Measurements from ENCODE around the gene NDOR1. TPM values are rescaled to one million over a fixed set of nuclear protein-coding genes. Genes with fewer than 3 reads are reported as not detected.

NDOR1 gene
- total RNA-seq, 2 donors from 2014 or later, result 17.1 to 22.7 TPM

DNA sequence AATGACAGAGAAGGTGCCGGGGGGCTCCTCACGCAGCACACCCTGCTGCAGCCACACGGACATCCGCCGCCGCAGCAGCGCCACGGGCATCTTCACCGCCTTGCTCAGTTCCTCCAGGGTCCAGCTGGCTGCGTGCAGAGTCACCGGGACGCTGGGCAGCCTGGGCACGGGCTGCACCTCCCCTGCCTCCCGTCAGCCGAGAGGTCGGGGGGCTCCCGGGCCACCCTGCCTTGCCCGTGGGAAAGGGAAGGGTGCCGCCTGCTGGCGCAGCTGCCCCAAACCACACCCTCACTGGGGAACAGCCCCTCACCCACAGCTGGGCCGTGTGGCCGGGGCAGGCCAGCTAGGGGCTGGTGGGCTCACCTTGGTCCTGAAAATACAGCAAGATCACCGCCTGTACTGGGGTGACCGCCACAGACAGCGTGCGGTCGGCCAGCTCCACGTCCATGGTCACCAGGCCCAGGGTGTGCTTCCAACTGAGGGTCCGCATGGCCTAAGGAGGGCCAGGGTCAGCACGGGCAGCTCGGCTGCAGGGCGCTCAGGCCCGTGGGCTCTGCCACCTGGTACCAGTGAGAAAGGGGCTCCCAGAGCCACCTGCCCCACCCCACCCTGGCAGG lies 30.0 kb upstream of the NDOR1 start:
- Histone ChIP-seq H3K9me3 (no peaks in the 10 kb centered on the region), H3K27me3 (no peaks in the 10 kb centered on the region), H3K4me1 (no peaks in the 10 kb centered on the region), H3K4me3 (no peak overlapping the region), H3K36me3 (replicated peaks in 1 of 2; ENCODE audit: insufficient read depth in 1 of 2, low read depth in 2 of 2) (peaks cover 11 to 13% of the 10 kb centered on the region in 2 donors), H3K27ac (no peak overlapping the region)
- intact Hi-C loops (cut with DNase I), result no loop called here
- WGBS, 2 donors, result 66% methylated on average over 33 of the region's 33 CpGs; no CpG with 5 or more reads in 1 of the 2 donors
- TF ChIP-seq, protein P1, sequence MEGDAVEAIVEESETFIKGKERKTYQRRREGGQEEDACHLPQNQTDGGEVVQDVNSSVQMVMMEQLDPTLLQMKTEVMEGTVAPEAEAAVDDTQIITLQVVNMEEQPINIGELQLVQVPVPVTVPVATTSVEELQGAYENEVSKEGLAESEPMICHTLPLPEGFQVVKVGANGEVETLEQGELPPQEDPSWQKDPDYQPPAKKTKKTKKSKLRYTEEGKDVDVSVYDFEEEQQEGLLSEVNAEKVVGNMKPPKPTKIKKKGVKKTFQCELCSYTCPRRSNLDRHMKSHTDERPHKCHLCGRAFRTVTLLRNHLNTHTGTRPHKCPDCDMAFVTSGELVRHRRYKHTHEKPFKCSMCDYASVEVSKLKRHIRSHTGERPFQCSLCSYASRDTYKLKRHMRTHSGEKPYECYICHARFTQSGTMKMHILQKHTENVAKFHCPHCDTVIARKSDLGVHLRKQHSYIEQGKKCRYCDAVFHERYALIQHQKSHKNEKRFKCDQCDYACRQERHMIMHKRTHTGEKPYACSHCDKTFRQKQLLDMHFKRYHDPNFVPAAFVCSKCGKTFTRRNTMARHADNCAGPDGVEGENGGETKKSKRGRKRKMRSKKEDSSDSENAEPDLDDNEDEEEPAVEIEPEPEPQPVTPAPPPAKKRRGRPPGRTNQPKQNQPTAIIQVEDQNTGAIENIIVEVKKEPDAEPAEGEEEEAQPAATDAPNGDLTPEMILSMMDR (IDR thresholded peaks at IDR 0.05), result peak in 1 of 7 experiments; percentile 7
- TF ChIP-seq POLR2A (IDR thresholded peaks at IDR 0.05), result no peak
- no peak for ATAC-seq
- DNase-seq, result no peak

DNA sequence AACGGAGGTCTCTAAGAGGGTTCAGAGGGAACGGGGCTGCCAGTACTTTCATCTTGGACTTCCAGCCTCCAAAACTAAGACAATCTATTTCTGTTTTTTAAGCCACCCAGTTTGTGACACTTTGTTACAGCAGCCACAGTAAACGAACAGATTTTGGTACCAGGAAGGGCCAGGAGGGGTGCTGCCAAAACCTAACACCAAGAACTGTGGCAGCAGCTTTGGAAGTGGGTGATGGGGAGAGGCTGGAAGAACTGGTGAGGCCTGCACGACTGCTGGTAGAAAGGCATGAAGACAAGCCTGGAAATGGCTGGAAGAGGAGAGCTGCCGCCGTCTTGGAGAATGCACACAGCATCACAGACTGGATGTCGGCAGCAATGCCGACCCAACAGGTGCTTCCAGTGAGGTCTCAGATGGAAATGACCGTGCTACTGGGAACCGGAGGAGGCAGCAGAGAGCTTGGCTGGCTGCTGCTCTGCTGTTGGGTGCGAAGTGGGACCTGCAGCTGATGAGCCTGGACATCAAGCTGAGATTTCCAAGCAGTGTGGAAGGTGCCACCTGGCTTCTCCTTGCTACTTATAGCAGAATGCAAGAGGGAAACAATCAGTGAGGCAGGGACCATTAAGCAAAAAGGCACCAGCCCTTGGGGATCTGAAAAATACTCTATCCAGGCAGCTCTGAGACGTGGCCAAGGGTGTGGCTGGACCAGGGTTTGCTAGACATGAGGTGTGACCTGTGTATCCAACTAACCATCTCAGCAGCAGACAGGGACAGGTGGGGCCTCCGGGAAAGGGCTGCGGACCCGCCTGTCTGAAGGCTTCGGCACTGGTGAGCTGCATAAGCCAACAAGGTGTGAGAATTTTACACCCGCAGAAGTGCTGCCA lies 29.0 kb upstream of the NDOR1 start:
- DNase-seq (peak in 3 of 4 donors; percentile 54 to 62 (median 54)), ATAC-seq (peak; percentile 55)
- no peak for TF ChIP-seq POLR2A (IDR thresholded peaks at IDR 0.05)
- TF ChIP-seq, protein P1 (IDR thresholded peaks at IDR 0.05), result peak; percentile 7 to 74 (median 57)
- no peak overlapping the region for H3K4me3 ChIP-seq
- intact Hi-C loops (cut with DNase I), result no loop called here
- H3K9me3 ChIP-seq, result no peaks in the 10 kb centered on the region
- H3K4me1 ChIP-seq, result no peaks in the 10 kb centered on the region
- WGBS, 2 donors, result 56 to 62% methylated on average over 13 to 17 of the region's 17 CpGs
- no peak overlapping the region for H3K27ac ChIP-seq
- H3K27me3 ChIP-seq, result no peaks in the 10 kb centered on the region
- H3K36me3 ChIP-seq (replicated peaks in 1 of 2; ENCODE audit: insufficient read depth in 1 of 2, low read depth in 2 of 2), result peaks cover 17 to 22% of the 10 kb centered on the region in 2 donors

DNA sequence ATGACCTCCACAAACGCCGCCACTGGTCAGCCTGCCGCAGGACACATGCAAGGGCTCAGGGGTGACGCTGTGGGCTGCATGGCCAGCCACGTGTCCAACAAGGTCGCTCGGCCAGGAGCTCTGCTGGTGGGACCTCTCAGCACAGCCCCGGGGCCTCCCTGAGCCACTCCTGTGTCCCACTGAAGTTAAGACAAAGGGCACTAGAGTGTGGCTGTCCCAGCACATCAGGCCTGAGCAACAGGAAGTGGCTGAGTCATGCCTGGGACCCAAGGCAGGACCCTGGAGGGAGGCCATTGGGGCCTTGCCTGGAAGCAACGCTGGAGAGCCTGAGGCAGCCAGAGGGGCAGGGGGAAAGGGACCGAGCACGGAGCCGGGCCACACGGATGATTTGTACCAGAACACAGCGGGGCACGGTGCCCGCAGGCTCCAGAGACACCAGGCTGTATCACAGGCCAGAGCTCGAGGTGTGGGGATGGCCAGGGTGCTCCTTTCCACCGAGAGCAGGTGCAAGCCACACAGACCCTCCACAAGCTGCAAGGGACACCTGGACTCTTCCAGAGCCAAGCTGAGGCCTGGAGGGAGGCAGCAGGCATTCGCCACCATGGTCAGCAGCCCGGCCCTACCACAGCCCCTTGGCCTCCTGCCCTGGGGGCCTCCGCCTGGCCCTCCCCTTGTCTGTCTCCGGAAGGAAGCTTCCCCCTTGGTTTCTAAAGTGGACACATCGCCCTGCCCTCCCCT lies 27.1 kb upstream of the NDOR1 start:
- DNase-seq, result no peak
- Histone ChIP-seq H3K36me3 (replicated peaks in 1 of 2; ENCODE audit: insufficient read depth in 1 of 2, low read depth in 2 of 2) (peaks cover 19 to 34% of the 10 kb centered on the region in 2 donors), H3K4me3 (no peak overlapping the region), H3K27ac (no peak overlapping the region), H3K9me3 (no peaks in the 10 kb centered on the region), H3K27me3 (no peaks in the 10 kb centered on the region), H3K4me1 (no peaks in the 10 kb centered on the region)
- intact Hi-C loops (cut with DNase I), result no loop called here
- 82 to 89% methylated on average over 9 to 19 of the region's 23 CpGs for WGBS, 2 donors
- ATAC-seq, result no peak
- TF ChIP-seq POLR2A (IDR thresholded peaks at IDR 0.05), result no peak
- TF ChIP-seq, protein P1 (IDR thresholded peaks at IDR 0.05), result no peak

DNA sequence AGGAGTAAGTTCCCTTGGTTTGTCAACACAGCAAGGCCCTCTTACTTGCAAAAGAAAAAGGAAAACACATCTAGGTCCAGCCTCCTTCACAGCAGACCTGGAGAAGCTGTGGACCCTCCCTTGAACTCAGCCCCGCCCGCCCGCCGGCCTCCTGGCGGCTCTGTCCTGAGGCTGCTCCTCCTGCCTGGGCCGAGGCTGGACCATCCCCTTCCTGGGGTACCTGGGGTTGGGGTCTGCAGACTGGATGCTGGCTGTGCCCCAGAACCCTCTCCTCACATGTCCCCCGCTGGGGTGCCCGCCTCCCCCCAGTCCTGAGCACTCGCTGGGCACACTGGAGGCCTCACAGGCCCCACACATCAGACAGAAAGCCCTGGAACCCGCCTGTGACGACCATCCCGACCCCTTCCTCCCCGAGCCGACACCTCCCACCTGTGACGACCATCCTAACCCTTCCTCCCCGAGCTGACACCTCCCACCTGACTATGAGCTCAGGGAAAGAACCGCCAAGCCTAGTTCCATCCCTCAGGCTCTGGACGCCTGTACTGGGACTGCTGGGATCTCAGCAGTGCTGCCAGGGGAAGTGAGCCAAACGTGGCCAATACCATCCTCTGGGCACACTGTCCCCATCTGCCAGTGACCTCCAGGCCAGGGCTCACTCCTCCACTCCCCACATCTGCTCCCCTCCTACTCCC lies 26.4 kb upstream of the NDOR1 start:
- 85 to 90% methylated on average over 13 to 15 of the region's 19 CpGs for WGBS, 2 donors
- no peak for TF ChIP-seq POLR2A (IDR thresholded peaks at IDR 0.05)
- TF ChIP-seq, protein P1 (IDR thresholded peaks at IDR 0.05), result no peak
- no peak overlapping the region for H3K4me3 ChIP-seq
- H3K27ac ChIP-seq, result no peak overlapping the region
- no peak for DNase-seq
- H3K4me1 ChIP-seq, result no peaks in the 10 kb centered on the region
- H3K9me3 ChIP-seq, result no peaks in the 10 kb centered on the region
- intact Hi-C loops (cut with DNase I), result no loop called here
- peaks cover 25 to 39% of the 10 kb centered on the region in 2 donors for H3K36me3 ChIP-seq (replicated peaks in 1 of 2; ENCODE audit: insufficient read depth in 1 of 2, low read depth in 2 of 2)
- ATAC-seq, result no peak
- no peaks in the 10 kb centered on the region for H3K27me3 ChIP-seq
